ENCODE results near the gene KPNA6.
"Not testable (repeated sequence)": the region's sequence is repeated elsewhere in the genome, so short reads cannot be mapped to it uniquely, and the experiment has no call there.

Gene KPNA6

GRCh38 chr1:32107742-32108661 is at the start of gene KPNA6:
KPNA6 (plus strand) TSS chr1:32108056; CDS start chr1:32108131, 75 bp downstream.
- DNase-seq (ENCODE audit: low read depth): peak; percentile 82

DNA sequence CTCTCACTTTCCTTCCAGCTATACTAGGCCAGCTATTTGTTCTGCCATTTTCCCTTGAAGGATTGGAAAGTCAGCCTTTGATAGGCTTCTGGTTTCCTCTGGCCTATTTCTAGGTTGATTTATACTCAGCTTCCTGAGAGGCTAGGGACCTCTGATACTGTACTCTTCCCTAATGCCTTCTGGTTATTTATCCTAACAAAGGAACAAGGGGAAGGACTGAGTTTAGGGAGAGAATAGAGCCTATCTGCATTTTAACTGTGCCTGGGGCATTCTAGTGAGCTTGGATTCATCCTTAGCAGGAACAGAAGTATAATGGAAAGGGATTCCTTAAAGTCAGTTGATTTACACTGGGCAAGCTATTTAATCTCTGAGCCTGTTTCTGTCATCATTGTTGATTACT is 46.9 kb upstream of the KPNA6 start:
- no peak for DNase-seq (ENCODE audit: low read depth)

GRCh38 chr1:32062867-32063230 is 45.0 kb upstream of the KPNA6 start:
- no peak for DNase-seq (ENCODE audit: low read depth)

DNA sequence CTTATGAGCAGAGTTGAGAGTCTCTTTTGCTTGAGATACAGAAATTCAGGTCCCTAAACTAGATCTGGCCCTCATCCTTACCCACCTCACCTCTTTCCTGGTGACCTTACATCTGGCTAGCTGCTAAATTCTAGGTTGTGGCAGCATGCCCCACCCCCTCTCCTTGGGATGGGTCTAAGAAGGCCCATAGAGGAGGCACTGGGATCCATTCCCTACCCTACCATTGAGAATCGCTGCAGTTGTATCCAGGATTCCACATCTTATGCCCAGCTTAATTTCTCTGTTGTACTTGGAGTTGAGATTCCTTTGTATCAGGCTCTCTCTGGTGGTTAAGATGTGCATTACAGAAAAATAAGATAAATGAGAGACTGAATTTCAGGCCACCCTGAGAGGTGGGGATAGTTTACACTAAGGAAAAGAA is 44.6 kb upstream of the KPNA6 start:
- no peak for DNase-seq (ENCODE audit: low read depth)

- DNase-seq (ENCODE audit: low read depth): not testable (repeated sequence)
Observed at GRCh38 chr1:32065613-32066488, 42.0 kb upstream of the KPNA6 start.

DNA sequence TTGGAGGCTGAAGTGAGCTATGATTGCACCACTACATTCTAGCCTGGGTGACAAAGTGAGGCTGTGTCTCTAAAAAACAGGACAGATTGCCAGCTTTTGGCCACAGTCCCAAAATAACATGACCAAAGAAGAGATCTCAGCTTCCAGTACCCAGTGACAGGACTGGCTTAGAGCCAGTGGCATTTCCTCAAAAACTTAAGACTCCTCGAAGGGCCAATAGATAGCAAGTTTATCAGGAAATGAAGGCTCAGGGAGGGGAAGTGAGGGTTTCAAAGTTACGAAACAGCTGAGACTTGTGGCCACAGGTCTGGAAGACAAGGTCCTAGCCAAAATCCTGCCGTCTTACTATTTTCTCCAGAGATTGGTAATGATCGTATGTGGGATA is 41.4 kb upstream of the KPNA6 start:
- no peak for DNase-seq (ENCODE audit: low read depth)

GRCh38 chr1:32068957-32069588 is 38.8 kb upstream of the KPNA6 start:
- no peak for DNase-seq (ENCODE audit: low read depth)

GRCh38 chr1:32071758-32072621 is 35.9 kb upstream of the KPNA6 start:
- no peak for DNase-seq (ENCODE audit: low read depth)

DNA sequence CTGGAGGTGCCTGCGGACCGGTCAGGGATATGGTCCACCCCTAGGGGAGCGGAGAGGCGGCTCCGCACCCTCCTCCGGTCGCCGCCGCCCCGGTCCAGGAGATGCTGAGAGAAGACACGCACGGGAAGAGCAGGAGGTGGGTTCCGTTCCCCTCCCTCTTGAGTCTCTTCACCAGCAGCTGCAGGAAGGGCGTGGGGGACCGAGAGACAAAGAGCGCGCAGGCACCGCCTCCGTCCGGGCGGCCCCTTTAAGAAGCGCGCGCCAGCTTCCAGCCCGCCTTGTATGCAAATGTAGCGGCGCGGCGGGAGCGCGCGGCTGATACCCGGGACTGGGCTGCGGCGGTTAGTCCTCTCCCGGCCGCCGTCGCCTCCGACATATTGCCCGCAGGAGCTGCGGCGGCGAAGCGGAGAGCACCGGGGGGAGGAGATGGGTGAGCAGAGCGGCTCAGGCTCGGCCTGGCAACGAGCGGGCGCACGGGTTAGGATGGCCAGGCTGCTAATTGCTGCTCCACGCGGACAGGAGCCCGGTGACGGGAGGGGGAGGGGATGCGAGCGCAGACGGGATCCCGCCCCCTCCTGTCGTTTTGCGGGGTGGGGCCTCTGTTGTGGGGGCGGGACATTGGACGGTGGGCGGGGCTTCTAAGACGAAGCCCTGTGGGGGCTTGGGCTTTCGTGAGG is 35.1 kb upstream of the KPNA6 start, which contains the start of gene TMEM39B:
Gene TMEM39B, plus strand, starts transcription at position 318 of the 677 bp plus-strand sequence. Its CDS starts 109 bp downstream, at position 427.
- DNase-seq (ENCODE audit: low read depth): peak; percentile 89

GRCh38 chr1:32073299-32074229 is 34.3 kb upstream of the KPNA6 start:
- DNase-seq (ENCODE audit: low read depth): no peak

- DNase-seq (ENCODE audit: low read depth): no peak
Observed at GRCh38 chr1:32074841-32075240, 33.0 kb upstream of the KPNA6 start.

DNA sequence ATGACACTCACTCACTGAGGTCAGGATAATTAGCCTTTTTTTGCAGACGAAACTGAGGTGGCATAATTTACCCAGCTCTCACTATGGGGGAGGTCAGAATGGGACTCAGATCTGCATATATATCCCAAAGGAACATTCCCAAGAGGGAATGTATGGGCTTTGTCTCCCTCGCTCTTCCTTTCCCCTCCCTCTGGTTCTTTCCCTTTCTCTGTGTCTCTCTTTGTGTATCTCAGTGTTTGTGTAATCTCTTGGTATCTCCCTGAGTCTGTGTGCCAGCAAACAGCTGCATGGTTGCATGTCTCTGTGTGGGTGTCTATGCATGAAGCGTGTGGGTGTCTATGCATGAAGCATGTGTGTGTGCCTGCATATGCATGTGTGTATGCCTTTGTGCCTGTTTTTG is 30.4 kb upstream of the KPNA6 start:
- no peak for DNase-seq (ENCODE audit: low read depth)

- DNase-seq (ENCODE audit: low read depth): no peak
Observed at GRCh38 chr1:32082022-32082421, 25.8 kb upstream of the KPNA6 start.

- not testable (repeated sequence) for DNase-seq (ENCODE audit: low read depth)
Observed at GRCh38 chr1:32086381-32086780, 21.5 kb upstream of the KPNA6 start.

GRCh38 chr1:32091176-32091575 is 16.7 kb upstream of the KPNA6 start:
- DNase-seq (ENCODE audit: low read depth): no peak

DNA sequence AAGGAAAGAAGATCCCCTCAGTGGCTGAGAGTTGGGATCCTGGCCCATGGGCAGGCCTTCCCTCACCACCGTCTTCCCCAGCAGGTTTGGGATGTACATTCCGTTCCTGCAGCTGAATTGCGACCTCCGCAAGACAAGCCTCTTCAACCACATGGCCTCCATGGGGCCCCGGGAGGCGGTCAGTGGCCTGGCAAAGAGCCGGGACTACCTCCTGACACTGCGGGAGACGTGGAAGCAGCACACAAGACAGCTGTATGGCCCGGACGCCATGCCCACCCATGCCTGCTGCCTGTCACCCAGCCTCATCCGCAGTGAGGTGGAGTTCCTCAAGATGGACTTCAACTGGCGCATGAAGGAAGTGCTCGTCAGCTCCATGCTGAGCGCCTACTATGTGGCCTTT is 16.3 kb upstream of the KPNA6 start:
- no peak for DNase-seq (ENCODE audit: low read depth)

- no peak for DNase-seq (ENCODE audit: low read depth)
Observed at GRCh38 chr1:32094746-32095521, 12.9 kb upstream of the KPNA6 start.

- no peak for DNase-seq (ENCODE audit: low read depth)
Observed at GRCh38 chr1:32099426-32099825, 8.4 kb upstream of the KPNA6 start.

- DNase-seq (ENCODE audit: low read depth): no peak
Observed at GRCh38 chr1:32100359-32100758, 7.5 kb upstream of the KPNA6 start.
